NCI-H2029 (cell line): Measurements from ENCODE around the gene FCN1.

Experiments
- DNase-seq: peaks from one replicate; lab custom pipeline; 2025; lab: John Stamatoyannopoulos, UW

FCN1 gene

DNA sequence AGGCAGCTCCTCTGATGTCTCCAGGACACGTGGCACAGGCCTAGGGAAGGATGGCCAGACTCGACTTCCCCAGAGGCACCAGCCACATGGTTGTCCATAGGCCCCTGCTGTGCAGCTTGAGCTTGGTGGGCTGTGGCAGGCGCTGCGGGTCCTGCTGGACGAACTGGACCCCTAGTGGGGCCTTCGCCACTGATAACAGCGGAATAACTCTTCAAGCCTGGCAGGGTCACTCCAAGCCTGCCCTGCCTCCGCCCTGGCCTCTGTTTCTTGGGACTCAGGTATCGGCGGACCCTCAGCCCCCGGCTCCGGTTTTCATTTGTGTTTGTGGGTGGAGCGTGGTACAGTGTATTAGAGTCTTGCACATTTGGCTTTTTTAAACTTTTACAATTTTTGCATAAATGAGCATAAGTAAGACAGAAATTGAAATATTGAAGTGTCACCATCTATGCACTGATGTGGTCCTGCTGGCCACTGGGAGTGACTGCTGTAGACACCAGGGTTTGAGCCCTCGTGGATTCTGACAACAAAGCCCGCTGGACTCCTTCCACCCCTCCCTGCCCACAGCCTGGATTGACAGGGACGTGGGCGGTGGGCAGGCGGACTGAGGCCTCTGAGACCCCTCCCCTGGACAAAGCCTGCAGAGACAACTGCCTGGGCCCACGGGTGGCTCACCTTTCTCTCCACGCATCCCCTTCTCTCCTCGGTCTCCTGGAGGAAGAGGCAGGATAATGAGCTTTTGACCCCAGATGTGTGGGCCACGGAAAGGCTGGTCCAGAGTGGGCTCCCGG is 3.8 kb downstream of the FCN1 start:
- no peak for DNase-seq

DNA sequence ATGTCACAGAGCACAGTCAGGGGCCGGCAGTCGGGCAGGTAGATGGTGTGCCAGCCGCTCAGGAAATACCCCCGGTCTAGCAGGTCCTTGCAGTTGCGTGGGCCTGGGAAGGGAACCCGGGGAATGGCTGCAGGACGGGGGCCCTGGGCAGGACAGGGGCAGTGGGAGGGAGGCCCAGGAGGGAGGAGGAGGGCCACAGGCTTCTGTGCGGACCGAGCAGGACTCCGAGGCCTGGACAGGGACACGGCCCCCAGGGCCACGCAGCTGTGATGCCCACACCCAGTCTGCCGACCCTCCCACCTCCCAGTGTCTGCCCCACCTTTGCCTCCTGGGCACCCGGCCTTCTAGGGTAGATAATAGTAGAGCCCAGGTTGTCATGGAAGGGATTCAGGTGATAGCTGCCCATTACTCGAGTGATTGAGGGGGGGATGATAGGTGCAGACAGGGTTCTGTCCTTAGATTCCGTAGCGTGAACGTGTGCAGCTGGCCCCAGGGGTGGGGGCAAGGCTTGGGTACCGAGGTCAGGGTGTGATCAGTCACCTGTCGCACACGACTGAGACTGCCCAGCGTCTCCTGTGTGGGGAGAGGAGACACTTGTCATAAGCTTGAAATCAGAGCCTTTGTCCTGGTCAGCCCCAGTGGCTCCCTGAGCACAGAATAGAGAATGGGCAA is 4.5 kb downstream of the FCN1 start:
- no peak for DNase-seq

DNA sequence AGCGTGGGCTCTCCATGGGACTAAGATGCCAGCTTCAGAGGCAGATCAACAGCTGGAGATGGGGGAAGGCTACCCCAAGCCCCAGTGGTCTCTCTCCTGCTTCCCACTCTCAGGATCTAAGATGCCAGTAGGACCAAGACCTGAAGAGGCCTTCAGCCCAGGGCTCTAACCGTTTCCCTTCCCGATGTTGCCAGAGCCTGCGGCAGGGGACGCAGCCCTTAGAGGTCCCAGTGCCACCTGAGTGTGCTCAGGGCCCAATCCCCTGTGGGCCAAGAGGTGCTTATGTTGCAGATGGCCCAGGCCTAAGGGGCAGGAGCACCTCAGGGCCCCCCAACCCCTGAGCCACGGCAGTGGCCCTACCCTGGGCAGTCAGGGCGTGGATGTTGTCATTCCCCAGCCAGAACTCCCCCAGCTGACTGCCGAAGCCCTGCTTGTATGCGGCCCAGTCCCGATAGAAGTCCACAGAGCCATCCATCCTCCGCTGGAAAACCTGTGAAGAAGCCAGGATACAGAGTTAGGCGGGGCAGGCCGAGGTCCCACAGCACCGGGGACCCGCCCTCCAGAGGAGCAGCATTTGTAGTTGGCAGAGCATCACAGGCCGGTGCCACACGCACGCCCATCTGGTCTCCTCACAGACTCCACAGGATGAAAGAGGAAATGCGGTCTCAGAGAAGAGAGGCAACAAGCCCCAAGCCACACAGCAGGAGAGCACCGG is 5.4 kb downstream of the FCN1 start:
- no peak for DNase-seq

DNA sequence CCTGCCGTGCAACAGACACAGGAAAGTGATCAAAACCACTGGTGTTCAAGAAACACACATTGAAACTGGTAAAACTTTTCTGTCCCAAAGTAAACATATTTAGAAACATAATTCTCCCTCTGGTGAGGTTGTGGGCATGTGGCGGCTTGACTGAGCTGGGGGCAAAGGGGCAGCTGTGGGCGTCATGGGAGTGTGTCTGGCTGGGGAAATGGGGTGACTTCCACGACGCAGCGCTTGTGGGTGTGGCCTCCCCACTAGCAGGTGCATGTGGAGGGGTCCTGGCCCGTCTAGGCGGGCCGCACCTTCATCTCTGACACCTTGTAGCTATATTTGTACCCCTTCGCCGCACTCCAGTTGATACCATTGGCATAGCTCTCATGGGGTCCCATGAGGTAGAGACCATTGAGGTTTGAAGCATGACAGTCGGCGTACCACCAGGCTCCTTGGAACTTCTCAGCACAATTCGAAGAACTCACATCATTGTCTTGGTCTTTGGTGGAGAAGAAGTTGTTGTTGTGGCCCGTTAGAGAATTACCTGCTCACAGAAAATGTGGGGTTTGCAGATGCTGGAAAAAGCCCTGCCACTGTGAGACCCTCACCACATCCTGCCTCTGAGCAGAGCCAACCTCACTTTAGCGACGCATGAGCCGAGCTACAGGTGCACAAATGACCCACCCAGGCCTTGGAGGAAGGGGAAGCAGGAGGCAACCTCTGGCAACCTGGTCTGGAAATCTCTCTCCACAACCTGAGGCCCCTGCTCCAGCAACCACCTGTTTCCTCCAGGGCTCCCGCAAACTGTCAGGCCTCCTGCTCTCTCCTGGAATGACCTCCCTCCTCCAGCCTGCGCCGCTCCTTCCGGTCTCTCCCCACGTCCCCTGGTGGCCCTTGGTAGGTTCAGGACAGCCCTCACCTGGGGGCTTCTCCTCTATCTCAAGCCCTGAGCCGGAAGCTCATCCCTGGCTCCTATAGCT is 7.9 kb downstream of the FCN1 start:
- DNase-seq: no peak

DNA sequence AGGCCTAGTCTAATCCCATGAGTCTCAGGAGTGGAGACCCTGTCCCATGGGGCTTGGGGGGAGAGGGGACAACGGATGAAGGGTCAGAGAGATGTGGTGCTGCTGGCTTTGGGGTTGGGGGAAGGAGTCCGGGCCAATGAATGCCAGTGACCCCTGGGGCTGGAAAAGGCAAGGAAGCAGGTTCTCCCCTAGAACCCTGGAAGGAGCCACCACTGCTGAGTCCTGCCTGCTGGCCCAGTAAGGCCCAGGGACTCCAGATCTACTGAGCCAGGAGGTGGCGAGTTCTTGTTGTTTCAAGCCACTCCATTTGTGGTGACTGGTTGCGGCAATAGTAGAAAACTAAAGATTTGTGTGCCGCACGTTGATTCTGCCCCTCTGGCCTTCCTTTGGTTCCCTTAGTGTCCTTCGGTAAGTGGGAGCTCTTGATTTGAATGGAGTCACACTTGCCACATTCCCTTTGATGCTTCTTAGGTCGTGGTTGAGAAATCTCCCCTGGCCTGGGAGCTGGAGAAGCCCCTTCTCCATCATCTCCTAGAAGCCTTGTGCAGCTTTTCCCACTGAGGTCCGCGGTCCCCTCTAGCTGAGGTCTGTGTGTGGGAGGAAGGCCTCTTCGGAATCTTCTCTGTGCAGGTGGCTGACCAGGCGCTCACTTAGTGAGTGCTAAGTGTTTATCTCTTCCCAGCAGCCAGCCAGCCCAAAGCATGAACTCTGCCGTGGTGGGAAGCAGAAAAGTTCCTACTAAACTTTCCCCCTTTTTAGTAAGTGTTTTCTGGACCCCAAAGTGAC is 9.0 kb downstream of the FCN1 start:
- no peak for DNase-seq

DNA sequence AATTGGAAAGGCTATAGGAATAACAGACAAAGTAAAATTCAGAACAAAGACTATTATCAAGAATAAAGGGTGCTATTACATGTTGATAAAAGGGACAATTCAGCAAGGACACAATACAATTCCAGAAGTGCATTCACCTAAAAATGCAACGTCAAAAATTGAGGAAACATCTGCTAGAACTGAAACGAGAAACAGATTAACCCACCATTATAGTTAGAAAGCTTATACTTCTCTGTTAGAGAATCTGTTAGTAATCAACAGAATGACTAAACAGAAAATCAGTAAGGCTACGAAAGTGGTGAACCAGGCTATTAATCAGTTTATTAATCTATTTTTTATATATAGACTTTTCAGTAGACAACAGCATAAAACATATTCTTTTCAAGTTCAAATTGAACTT is 14.8 kb downstream of the FCN1 start:
- no peak for DNase-seq

DNA sequence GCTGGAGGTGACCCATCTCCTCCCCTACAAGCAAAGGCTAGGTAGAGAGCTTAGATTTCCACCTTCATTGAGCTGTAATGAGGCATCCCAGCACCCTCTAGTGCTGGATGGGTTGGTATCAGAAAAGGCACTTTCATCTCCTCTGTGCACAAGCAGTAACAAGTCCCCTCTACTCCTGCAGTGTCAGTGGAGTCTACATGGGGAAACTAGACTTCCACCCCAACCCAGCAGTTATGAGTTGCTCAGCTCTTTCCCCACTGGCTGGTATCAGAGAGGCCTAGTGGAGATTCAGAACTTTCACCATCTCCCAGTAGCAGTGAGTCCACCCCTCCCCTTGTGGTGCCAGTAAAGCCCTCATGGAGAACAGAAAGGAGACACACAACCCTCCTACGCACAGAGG is 17.9 kb downstream of the FCN1 start:
- DNase-seq: no peak

DNA sequence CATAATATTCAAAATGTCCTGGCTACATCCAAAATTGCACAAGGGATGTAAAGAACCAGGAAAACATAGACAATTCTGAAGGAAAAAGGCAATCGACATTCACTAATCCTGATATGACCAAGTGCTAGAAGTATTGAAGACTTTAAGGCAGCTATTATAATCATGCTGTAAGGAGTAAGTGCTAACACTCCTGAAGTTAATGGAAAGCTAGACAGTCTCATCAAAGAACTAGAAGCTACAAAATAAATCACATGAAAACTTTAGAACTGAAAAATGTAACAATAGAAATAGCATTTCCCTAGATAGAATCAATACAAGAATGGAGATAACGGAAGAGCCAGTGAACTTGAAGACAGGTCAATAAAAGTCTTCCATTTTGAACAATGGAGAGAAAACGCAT is 18.5 kb downstream of the FCN1 start:
- no peak for DNase-seq

DNA sequence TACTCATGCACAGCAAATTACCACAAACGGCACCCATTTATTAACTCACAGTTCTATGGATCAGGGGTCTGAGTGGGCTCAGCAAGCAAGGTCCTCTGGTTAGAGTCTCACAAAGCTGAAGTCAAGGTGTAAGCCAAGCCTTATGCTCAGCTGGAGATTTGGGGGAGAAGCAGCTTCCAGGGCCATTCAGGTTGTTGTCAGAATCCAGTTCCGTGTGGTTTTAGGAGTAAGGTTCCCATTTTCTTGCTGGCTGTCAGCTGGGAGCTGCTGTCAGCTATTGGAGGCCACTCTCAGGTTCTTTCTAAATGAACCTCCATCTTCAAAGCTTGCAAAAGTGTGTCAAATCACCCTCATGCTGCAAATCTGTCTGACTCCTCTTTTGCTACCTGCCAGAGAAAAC is 19.4 kb downstream of the FCN1 start:
- no peak for DNase-seq

DNA sequence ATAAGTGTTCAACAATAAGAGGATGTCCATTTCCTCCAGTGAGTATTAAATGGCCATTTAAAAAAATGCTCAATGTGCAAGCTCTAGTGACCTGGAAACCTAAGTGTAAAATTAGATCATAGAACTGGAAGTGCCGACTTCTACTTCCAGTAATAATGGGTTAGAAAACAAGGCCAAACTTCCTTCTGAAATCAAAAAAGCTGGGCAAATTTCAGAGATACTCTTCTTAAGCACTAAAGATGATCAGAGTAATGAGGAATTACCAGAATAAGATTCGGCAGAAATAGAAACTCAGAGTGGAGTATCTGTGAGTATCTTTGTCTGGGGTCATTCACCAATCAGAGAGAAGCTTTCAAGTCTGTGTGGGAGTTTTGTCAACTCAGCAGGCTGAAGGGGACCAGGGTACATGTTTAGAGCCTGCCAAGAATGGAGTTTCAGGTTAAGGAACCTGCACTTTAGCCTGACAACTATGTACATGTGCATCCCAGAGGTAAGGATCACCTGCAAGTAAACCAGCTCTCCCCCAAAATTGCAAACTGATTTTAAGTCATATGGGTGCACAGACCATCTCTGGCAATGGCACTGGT is 20.0 kb downstream of the FCN1 start:
- DNase-seq: no peak

DNA sequence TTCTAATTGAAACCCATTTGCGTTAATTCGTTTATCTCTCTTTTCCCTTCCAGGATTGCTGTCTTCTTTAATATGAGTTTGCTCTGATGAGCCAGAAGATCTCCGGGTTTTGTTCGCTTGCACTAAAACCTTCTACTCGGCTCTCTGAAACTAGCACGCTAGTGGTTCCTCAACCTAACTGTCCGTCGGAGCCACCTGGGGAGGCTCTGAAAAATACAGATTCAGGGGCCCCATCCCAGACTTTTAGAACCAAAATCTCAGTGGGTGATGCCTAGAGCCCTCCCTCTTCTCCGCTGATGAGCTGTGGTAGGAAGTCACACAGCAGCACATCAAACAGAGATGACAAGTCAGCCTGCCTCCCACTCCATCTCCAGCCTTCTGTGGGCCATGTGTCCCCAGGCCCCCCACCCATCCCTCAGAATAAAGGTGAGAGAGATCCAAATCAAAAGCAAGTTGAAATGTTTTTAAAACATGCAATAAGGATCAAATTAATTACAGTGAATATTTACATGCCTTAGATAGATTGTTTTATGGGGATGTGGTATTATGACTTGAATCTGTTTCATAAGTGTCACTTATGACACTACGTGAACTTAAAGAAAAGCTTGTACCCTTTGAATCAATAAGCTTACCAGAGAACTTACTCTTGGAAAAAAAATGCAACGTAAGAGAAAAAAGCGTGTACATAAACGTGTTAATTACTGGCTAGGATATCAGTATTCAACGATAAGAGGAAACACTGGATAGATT is 20.7 kb downstream of the FCN1 start:
- no peak for DNase-seq

DNA sequence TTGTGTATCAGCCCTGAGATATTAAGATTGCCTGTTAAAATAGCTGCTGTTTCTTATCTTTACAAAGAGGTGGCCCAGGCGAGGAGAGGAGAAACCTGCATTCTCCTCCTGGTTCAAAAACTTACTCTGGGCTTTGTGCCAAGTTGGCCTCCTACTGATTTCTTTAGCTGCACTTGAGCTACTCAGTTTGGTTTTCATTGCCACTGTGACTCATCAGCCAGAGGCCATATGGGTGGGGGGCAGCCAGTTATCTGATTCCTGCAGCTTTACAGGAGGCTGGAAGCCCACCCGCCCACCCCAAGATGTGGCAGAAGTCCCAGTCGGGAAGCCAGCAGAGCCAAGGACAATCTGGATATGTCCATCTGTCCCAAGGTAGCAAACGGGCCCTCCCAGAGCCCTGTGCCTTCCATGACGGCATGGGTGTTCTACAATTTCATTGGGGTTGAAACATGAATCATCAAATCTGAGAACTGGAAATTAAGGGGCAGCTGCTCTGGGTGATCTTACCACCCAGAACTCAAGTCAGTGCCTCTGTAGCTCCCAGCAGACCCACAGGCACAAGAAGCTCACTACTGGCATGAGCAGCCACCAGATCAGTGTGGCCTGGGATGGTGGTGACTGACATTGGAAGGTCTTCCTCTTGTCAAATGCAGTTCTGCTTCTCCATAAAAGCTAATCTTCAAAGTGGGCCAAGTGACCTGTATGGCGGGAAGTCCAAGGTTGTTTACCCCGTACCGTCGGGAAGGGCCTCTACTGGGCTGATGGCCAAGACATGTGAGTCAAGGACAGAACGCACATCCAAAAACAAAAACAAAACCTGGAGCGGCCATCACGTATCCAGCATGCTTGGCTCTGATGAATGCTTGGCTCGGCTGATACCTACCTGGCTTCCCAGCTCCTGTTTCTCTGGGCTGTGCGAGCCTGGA is 21.5 kb downstream of the FCN1 start:
- DNase-seq: no peak

DNA sequence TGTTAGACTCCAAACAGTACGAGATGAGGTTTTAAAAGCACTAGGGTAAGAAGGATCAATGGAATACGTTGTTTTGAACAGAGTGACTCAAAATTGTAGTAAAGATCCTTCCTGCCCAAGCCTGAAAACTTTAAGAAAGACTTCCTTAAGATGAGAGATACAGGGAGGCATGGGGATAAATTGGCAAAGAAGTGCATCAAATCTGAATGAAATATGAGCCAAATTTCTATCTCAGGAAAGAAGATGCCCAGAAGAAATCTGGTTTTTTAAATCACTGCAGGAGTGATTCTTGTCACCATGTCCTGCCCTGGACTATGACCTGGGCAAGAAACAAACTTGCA is 22.2 kb downstream of the FCN1 start:
- no peak for DNase-seq

DNA sequence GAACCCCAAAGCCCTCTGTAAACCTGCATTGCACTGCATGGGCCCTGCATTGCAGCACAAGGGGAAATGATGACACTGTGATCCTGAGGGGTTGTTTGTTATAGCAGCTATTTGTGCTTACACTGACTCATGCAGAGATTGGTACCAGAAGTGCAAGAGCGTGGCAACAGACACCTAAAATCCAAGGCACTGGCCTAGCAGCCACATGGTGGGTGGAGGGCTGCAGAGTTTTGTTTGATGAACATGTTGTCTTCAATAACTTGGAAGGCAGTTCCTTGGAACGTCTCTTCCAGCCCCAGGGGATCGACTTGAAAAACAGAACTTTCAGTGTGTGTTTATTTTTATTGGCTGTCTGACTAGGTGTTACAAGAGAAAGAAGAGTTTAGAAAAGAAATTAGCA is 22.6 kb downstream of the FCN1 start:
- DNase-seq: no peak

DNA sequence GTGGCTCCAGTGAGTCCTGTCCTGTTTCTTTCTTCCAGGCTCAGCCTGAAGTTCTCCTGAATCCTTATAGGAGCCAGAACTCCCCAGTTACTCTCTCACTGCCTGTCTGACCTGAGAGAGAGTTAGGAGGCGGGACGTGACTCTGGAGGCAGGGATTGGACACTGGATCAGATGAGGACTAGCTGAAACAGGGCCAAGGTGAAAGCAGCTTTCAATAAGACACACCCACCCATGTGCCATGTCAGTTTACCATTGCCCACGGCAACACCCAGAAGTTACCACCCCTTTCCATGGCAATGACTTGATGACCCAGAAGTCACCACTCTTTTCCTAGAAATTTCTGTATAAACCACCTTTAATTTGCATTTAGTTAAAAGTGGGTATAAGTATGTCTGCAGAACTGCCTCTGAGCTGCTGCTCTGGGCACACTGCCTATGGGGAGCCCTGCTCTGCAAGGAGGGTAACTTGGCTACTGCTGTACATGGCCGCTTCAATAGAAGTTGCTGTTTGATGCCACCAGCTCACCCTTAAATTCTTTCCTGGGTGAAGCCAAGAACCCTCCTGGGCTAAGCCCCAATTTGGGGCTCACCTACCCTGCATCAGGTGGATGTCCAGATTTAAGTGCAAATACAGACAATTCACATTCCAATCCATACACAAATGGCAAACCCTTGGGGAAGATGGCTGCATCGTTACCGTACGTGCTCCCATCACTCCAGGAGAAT is 23.4 kb downstream of the FCN1 start:
- DNase-seq: no peak

DNA sequence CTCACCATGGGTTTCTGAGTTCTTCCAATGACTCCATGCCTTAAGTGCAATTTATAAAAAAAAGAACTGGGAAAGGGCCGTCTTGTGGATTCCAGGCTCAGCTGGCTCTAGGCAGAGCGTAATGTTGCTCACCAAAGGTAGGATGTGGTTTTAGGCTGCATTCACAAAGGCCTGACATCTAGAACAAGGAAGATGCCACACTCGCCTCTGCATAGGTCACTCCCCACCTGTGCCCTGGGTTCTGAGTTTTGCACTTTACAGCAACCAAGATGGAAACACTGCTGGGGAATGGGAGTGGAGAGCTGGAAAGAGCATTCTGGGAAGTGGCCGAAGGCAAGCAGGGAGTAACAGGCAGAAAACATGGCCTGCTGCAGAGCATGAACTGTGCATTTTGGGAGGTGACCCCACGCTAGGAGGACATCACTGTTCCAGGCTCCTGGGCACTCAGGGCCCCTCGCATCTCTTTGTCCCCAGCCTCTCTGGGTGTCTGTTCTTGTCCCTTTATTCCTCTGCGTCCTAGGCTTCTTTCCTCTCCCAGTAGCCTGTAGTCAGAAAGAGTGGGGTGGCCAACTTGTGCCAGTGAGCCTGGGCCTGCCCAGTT is 24.8 kb downstream of the FCN1 start:
- DNase-seq: no peak

DNA sequence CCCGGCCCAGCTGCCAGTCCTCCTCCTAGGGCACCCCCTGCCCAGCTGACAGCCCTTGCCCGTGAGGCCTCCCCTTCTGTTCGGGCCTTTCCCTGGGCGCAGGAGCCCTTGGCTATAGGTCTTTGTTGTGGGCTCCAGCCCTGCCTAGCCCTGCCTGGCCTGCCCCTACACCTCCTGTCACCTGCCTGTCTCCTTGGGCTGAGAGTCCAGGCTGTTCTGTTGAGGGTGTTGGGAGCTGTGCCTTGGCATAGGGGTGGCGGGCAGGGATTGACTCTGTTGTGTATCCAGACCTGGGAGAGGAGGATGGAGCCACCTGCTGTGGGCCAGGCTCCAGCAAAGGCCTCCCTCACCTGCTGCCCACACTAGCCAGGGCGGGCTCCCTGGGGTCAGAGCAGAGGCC is 25.5 kb downstream of the FCN1 start:
- DNase-seq: no peak

DNA sequence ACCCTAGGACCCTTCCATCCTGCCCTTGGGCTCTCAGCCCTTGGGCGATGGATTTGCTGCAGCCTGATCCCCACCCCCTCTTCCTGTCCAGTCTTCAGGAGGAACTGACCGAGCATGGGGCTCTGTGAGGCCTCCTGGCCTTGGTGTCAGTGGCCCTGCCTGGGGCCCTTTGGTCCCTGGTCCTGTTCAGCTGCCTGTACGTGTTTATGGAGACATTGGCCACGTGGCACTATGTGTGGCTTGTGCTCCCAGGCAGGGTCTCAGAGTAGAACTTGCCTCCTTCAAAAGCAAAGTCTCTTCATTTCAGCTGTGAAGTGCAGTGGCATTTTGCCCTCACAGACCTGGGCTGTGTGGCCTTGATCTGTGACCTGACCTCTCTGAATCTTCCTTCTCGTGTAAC is 26.0 kb downstream of the FCN1 start:
- DNase-seq: no peak
